ENCODE data around the gene CSN3.
"Not testable (repeated sequence)": the region's sequence is repeated elsewhere in the genome, so short reads cannot be mapped to it uniquely, and the experiment has no call there.

CSN3 gene, protein sequence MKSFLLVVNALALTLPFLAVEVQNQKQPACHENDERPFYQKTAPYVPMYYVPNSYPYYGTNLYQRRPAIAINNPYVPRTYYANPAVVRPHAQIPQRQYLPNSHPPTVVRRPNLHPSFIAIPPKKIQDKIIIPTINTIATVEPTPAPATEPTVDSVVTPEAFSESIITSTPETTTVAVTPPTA

GRCh38 chr4:70242297-70242696 is at the start of gene CSN3:
TSS of gene CSN3 (plus strand) at chr4:70242597. CDS start at chr4:70244820, 2,223 bp downstream.
- DNase-seq (ENCODE audit: low spot score): not testable (repeated sequence)

GRCh38 chr4:70192895-70193294 is 49.5 kb upstream of the CSN3 start:
- no peak for DNase-seq (ENCODE audit: low spot score)

DNA sequence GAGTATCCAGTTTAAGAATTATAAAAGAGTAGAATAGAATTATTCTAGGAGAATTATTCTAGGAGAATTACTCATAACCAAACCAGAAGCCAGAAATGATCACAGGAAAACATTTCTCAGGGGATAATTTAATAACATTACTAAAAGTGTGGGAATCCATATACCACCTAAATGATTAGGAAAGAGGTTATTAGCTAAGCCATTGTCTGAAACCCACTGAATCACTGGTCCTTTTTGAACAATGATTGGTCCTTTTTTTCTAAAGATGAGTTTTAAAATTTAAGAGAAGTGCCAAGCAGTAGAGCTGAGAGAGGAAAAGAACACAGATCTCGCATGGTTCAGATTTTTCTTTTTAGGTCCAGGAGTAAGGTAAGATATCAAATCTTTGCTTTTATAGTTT is 47.0 kb upstream of the CSN3 start, which contains the start of gene ODAM:
TSS of gene ODAM (plus strand) at position 301 of the 400 bp plus-strand sequence. CDS start 819 bp downstream, outside the sequence.
- DNase-seq (ENCODE audit: low spot score): no peak

GRCh38 chr4:70196857-70197256 is 45.5 kb upstream of the CSN3 start:
- no peak for DNase-seq (ENCODE audit: low spot score)

- DNase-seq (ENCODE audit: low spot score): no peak
Measured at GRCh38 chr4:70197842-70198241, 44.6 kb upstream of the CSN3 start.

DNA sequence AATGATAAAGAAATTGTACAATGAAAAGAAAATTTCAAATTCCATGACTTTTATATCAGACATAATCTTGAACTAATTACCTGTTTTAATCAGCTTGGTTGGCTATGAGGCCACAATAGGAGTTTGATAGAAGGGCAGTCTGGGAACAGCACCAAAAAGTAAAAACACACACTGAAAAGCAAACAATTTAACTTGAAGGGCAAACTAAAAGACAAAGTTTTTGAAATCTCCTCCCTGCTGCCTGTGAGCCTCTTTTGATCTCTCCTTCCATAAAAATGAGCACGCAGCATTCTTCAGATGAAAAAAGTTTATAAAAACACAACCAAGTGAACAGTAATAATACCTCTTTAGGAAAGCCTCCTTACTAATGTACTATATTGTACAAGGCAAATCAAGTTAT is 38.8 kb upstream of the CSN3 start:
- DNase-seq (ENCODE audit: low spot score): no peak

- not testable (repeated sequence) for DNase-seq (ENCODE audit: low spot score)
Measured at GRCh38 chr4:70212752-70213151, 29.6 kb upstream of the CSN3 start.

DNA sequence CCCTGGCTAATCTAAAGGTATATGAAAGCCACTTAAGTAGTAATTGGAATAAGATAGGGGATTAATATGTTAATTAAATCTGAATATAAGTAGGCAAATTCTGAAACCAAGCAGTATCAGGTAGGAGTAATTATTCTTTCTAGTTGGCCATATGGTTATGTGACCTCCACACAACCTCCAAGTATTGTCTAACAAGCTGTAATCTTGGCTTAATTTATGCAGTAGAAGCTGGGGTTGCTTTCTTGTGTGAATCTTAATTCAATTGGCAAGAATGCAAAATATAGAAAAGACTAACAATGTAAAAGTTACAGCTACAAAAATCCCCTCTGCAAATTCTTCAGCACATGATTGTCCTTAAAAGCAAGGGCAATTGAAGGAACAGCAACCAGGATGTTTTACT is 26.3 kb upstream of the CSN3 start:
- not testable (repeated sequence) for DNase-seq (ENCODE audit: low spot score)

- not testable (repeated sequence) for DNase-seq (ENCODE audit: low spot score)
Measured at GRCh38 chr4:70216550-70216949, 25.8 kb upstream of the CSN3 start.

GRCh38 chr4:70221389-70221788 is 21.0 kb upstream of the CSN3 start:
- DNase-seq (ENCODE audit: low spot score): not testable (repeated sequence)

DNA sequence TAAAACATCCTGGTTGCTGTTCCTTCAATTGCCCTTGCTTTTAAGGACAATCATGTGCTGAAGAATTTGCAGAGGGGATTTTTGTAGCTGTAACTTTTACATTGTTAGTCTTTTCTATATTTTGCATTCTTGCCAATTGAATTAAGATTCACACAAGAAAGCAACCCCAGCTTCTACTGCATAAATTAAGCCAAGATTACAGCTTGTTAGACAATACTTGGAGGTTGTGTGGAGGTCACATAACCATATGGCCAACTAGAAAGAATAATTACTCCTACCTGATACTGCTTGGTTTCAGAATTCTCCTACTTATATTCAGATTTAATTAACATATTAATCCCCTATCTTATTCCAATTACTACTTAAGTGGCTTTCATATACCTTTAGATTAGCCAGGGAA is 20.6 kb upstream of the CSN3 start:
- not testable (repeated sequence) for DNase-seq (ENCODE audit: low spot score)

- DNase-seq (ENCODE audit: low spot score): no peak
Measured at GRCh38 chr4:70225824-70226223, 16.6 kb upstream of the CSN3 start, which contains the start of gene FDCSP. TSS of gene FDCSP (plus strand) at chr4:70226124. CDS start at chr4:70231195, 5,071 bp downstream.

DNA sequence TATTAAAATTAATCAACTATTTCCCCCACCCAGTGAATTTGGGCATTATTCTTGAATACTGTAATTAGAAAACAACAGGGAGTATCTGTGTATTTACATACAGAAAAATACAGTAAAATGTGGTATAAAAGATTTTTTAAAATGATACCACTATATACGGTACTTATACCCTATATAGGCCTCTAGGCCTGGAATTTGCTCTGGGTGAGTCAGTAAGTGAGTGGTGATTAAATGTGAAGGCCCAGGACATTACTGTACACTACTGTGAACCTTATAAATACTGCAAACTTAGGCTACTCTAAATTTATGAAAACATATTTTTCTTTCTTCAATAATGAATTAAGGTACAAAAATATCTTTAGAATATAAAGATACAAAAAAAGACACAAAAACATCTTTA is 6.3 kb upstream of the CSN3 start:
- DNase-seq (ENCODE audit: low spot score): no peak

- DNase-seq (ENCODE audit: low spot score): no peak
Measured at GRCh38 chr4:70239131-70239883, 3.1 kb upstream of the CSN3 start.

- no peak for DNase-seq (ENCODE audit: low spot score)
Measured at GRCh38 chr4:70239884-70240591, 2.4 kb upstream of the CSN3 start.

DNA sequence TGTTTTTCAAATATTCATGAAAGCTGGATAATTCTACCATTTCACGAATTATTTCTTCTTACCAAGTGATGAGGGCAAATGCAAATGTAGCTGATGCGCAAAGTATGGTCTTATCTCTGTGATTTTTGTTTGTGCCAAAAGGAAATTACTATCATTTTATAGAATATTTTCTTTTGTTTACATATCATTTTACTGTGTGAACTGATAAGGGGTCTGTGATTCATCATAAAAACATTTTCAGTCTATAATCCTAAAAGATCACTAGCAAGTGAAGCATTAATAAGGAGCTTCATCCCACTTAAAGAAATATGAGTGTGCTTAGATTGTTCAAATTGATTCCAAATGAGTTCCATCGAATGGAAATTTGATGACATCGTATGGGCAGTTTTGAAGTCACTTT is 694 bp downstream of the CSN3 start:
- no peak for DNase-seq (ENCODE audit: low spot score)

DNA sequence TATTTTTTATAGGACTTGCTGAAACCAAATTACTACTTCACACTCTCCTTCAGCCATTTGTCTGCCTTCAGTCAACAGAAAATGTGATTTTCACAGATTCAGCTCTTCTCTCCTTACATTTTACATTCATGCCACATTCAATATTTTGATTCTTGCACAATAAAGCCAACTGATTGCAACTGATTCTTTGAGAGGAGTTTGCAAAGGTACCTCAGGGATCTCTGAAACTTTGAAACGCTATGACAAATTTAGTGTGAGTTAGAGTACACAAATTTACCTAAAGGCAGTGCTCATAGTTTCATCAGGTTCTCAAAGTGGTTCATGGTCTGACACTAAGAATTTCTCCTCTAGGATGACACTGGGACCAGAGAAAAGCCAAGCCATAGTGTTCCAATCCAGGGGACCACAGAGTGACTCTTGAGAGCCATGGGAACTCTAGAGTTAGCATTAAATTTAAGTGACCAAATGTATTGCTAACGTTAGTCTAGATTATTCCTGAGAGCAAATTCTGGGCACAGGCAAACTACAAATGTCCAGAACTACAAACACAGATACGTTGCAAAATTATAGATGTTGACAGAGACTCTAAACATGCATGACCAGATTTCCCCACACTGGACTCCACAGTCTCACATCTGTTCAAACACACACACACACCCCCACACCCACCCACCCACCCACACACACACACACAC is 9.0 kb downstream of the CSN3 start:
- DNase-seq (ENCODE audit: low spot score): no peak

- DNase-seq (ENCODE audit: low spot score): no peak
Measured at GRCh38 chr4:70251945-70252277, 9.5 kb downstream of the CSN3 start.

DNA sequence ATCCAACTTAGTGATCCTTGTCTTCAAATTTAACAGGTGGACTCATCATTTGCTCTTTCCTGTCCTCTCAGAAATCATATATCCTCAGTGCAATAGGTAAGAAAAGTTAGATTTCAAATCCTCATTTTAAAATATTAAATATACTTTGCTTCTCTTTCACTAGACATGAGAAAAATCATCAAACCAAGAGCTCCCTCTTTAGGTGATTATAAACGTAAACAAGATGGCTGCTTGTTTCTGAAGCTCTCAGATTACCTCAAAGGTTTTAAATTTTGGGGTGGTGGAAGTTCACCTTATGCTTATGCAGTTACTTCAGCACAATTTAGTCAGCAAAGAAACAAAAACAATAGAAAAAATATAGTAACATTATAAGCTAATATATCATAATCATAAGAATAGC is 27.3 kb downstream of the CSN3 start:
- no peak for DNase-seq (ENCODE audit: low spot score)

DNA sequence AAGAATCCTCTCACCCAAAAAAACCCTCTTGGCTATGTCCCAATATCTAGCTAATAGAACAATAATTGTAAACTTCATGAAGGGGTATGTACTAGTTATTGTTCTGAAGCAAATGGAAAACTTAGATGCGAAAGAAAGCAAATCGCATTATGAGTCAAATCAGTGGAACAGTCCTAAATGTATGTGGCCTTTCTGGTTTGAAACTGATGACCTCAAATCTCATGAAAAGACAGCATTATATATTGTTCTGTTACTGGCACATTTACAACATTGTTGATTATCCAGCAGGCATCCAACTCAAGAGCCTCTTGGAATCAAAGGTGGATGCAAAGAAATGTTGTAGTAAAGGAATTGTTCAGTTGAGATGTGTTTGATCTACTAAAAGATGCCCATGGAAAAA is 34.7 kb downstream of the CSN3 start:
- DNase-seq (ENCODE audit: low spot score): no peak

GRCh38 chr4:70280567-70280966 is 38.2 kb downstream of the CSN3 start:
- no peak for DNase-seq (ENCODE audit: low spot score)

GRCh38 chr4:70288651-70289050 is 46.3 kb downstream of the CSN3 start:
- no peak for DNase-seq (ENCODE audit: low spot score)

Measured in hematopoietic multipotent progenitor cell treated with erythropoietin and hydrocortisone succinate and interleukin-3 and kit ligand, for 17 days (in vitro differentiated cells).